ENCODE results near the gene KRT72.

KRT72 gene

DNA sequence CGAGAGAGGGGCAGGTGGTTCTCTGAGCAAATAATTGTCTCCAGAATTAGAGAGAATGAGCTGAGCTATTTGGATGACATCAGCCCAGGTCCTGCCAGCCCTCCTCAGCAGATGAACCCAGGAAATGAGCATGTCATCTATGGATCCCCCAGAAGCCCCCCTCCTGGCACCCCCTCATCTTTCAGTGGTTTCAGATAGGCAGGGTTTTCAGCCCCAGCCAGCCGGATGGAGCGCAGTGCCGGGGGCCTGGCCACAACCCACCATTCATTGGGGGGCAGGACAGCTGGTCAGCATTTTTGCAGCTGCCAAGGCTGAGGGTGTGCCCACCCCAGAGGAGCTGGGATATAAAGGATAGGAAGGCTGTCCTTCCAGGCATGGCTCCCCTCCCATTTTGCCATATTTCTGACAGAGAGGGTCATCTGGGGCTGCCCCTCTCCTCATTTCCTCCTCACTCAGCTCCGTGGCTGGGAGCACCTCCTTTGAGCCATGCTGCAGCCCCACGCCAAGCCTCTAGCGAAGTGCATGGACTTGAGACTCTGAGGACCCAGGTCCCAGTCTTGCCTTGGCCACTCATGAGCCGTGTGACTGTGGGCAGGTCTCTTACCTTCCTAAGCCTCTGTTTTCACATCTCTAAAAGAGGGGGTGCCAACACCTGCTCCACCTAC is 42.4 kb downstream of the KRT72 start:
- Histone ChIP-seq H3K4me1 (ENCODE audit: low read length) (no peaks in the 10 kb centered on the region), H3K36me3 (replicated peaks; ENCODE audit: insufficient read depth, low read length) (no peaks in the 10 kb centered on the region), H3K9me3 (replicated peaks; ENCODE audit: insufficient read depth, low read length) (no peaks in the 10 kb centered on the region), H3K9me2 (replicated peaks; ENCODE audit: insufficient read depth, low read length) (no peaks in the 10 kb centered on the region), H3K27ac (ENCODE audit: low read length) (no peak overlapping the region), H3K4me3 (ENCODE audit: low read length) (no peak overlapping the region), H3K79me2 (ENCODE audit: low read length) (no peaks in the 10 kb centered on the region), H3K9ac (ENCODE audit: low read length) (no peak overlapping the region), H2AFZ (ENCODE audit: low read length) (no peak overlapping the region), H3F3A (ENCODE audit: insufficient read depth, low read length) (no peaks in the 10 kb centered on the region), H4K20me1 (ENCODE audit: insufficient read depth, low read length) (no peaks in the 10 kb centered on the region), H3K27me3 (replicated peaks; ENCODE audit: insufficient read depth, low read length) (peaks cover 87% of the 10 kb centered on the region), H3K4me2 (ENCODE audit: low read depth, low read length) (no peak overlapping the region)
- TF ChIP-seq, protein P1, sequence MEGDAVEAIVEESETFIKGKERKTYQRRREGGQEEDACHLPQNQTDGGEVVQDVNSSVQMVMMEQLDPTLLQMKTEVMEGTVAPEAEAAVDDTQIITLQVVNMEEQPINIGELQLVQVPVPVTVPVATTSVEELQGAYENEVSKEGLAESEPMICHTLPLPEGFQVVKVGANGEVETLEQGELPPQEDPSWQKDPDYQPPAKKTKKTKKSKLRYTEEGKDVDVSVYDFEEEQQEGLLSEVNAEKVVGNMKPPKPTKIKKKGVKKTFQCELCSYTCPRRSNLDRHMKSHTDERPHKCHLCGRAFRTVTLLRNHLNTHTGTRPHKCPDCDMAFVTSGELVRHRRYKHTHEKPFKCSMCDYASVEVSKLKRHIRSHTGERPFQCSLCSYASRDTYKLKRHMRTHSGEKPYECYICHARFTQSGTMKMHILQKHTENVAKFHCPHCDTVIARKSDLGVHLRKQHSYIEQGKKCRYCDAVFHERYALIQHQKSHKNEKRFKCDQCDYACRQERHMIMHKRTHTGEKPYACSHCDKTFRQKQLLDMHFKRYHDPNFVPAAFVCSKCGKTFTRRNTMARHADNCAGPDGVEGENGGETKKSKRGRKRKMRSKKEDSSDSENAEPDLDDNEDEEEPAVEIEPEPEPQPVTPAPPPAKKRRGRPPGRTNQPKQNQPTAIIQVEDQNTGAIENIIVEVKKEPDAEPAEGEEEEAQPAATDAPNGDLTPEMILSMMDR (IDR thresholded peaks at IDR 0.05; ENCODE audit: low read length), result no peak
- no peak for TF ChIP-seq EZH2 (optimal IDR thresholded peaks at IDR 0.05; ENCODE audit: low read depth, low read length)
- no peak for TF ChIP-seq EZH2phosphoT487 (IDR thresholded peaks at IDR 0.05; ENCODE audit: low read length)
- no peak for DNase-seq

- H3K27me3 ChIP-seq (replicated peaks; ENCODE audit: insufficient read depth, low read length), result peaks cover 89% of the 10 kb centered on the region
- H3K4me2 ChIP-seq (ENCODE audit: low read depth, low read length), result no peak overlapping the region
- no peak overlapping the region for H2AFZ ChIP-seq (ENCODE audit: low read length)
- H3K9ac ChIP-seq (ENCODE audit: low read length), result no peak overlapping the region
- TF ChIP-seq EZH2 (optimal IDR thresholded peaks at IDR 0.05; ENCODE audit: low read depth, low read length) (no peak), EZH2phosphoT487 (IDR thresholded peaks at IDR 0.05; ENCODE audit: low read length) (no peak)
- TF ChIP-seq, protein P1 (IDR thresholded peaks at IDR 0.05; ENCODE audit: low read length), result no peak
- H4K20me1 ChIP-seq (ENCODE audit: insufficient read depth, low read length), result no peaks in the 10 kb centered on the region
- no peaks in the 10 kb centered on the region for H3K36me3 ChIP-seq (replicated peaks; ENCODE audit: insufficient read depth, low read length)
- H3K9me2 ChIP-seq (replicated peaks; ENCODE audit: insufficient read depth, low read length), result no peaks in the 10 kb centered on the region
- H3K27ac ChIP-seq (ENCODE audit: low read length), result no peak overlapping the region
- H3K79me2 ChIP-seq (ENCODE audit: low read length), result no peaks in the 10 kb centered on the region
- H3K4me1 ChIP-seq (ENCODE audit: low read length), result no peaks in the 10 kb centered on the region
- H3F3A ChIP-seq (ENCODE audit: insufficient read depth, low read length), result no peaks in the 10 kb centered on the region
- no peak for DNase-seq
- H3K9me3 ChIP-seq (replicated peaks; ENCODE audit: insufficient read depth, low read length), result no peaks in the 10 kb centered on the region
- no peak overlapping the region for H3K4me3 ChIP-seq (ENCODE audit: low read length)
Measured at GRCh38 chr12:52557476-52557875, 43.8 kb downstream of the KRT72 start.

- H3K4me2 ChIP-seq (ENCODE audit: low read depth, low read length), result no peak overlapping the region
- no peak overlapping the region for H3K4me3 ChIP-seq (ENCODE audit: low read length)
- H3K79me2 ChIP-seq (ENCODE audit: low read length), result no peaks in the 10 kb centered on the region
- H3F3A ChIP-seq (ENCODE audit: insufficient read depth, low read length), result no peaks in the 10 kb centered on the region
- no peak overlapping the region for H3K9ac ChIP-seq (ENCODE audit: low read length)
- H3K27ac ChIP-seq (ENCODE audit: low read length), result no peak overlapping the region
- H3K9me2 ChIP-seq (replicated peaks; ENCODE audit: insufficient read depth, low read length), result no peaks in the 10 kb centered on the region
- H2AFZ ChIP-seq (ENCODE audit: low read length), result no peak overlapping the region
- no peak for TF ChIP-seq EZH2 (optimal IDR thresholded peaks at IDR 0.05; ENCODE audit: low read depth, low read length)
- TF ChIP-seq, protein P1 (IDR thresholded peaks at IDR 0.05; ENCODE audit: low read length), result no peak
- DNase-seq, result no peak
- H4K20me1 ChIP-seq (ENCODE audit: insufficient read depth, low read length), result no peaks in the 10 kb centered on the region
- H3K36me3 ChIP-seq (replicated peaks; ENCODE audit: insufficient read depth, low read length), result no peaks in the 10 kb centered on the region
- H3K27me3 ChIP-seq (replicated peaks; ENCODE audit: insufficient read depth, low read length), result peaks cover 91% of the 10 kb centered on the region
- no peaks in the 10 kb centered on the region for H3K4me1 ChIP-seq (ENCODE audit: low read length)
- no peaks in the 10 kb centered on the region for H3K9me3 ChIP-seq (replicated peaks; ENCODE audit: insufficient read depth, low read length)
Measured at GRCh38 chr12:52555577-52555976, 45.7 kb downstream of the KRT72 start.

All from MM.1S (cell line).